NCI-H526 treated with DMSO at 0.1 percent for 48 hours (cell line): ENCODE data around the gene FUT2.
A peak's percentile ranks its signal among the peaks of the same experiment; 100 is the strongest.
"Not testable (repeated sequence)": the region's sequence is repeated elsewhere in the genome, so short reads cannot be mapped to it uniquely, and the experiment has no call there.

Experiments
- DNase-seq: peaks from one replicate; lab custom pipeline; 2025; lab: John Stamatoyannopoulos, UW

Gene FUT2

DNA sequence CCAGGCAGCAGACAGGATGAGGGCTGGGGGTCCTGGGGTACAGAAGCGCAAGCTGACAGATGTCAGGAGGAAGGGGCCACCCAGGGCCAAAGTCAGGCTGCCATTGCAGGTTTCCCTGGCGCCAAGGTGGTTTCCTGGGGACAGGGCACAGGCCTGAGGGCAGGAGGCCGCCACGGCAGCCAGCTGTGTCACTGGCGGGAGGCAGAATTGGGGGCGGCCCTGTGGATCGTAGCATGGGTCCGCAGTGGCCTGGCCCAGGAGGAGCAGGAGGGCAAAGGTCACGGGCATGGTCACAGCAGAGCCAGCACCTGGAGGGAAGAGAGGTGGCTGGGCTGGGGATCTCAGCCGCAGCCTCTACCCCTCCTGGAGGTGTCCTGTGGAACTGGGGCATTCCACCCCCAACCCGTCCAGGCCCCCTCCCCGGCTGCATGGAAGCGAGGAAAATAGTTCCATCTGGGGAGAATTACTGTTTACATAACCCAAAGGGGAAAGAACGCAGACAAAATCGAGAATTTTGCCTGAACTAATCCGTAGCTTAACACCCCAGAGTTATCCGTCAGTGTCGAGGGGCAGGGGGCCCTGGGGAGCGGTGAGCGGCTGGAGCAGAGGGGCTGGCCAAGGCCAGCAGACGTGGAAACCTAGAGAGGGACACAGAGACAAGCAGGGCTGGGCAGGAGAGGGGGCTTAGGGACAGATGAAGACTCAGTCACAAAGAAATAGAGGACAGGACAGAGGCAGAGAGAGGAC lies 24.9 kb upstream of the FUT2 start:
- DNase-seq, result no peak

DNA sequence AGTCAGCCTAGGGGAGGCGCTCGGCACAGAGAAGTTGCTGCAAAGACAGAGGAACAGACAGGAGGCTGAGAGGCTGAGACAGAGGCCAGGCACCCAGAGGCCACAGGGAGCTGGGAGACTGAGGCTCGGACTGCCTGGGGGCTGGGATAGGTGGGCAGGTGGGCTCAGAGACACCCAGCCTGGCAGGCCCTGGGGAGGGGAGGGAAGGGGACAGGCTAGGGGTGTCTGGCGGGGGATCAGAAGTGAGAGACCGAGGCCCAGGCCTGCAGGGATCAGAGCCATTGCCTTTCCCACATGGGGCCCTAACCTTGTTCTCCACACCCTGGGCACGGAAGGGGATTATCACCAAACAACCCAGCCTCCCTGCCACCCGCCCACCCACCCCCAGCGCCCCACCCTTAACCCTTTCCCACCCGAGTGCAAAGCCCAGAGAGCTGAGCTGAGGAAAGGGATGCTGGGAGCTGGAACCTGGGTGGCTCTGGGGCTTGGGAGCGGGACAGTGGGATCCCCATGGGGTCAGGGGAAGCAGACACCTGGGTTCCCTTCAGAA lies 24.2 kb upstream of the FUT2 start:
- DNase-seq, result no peak

DNA sequence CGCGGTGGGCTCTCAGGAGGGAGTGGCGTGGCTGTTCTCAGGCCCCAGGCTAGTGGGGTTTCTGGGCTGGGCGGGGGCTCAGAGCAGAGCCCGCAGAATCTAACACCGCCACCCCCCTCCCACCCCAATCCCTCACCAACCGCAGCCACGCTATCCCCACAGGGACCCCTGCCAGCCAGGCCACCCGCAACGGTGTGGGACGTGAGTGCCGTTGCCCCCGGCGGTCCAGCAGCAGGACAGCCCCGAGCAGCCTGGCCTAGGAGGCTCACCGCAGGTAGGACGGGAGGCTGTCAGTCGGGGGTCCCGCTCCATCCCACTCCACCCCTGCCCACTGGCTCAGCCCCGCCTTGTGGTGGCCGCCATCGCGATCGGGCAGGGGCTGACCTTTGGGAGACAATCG lies 22.8 kb upstream of the FUT2 start, which contains the start of gene NTN5:
TSS of gene NTN5 (minus strand) at position 24 of the 400 bp plus-strand sequence. CDS start 2,031 bp downstream, outside the sequence.
- no peak for DNase-seq

DNA sequence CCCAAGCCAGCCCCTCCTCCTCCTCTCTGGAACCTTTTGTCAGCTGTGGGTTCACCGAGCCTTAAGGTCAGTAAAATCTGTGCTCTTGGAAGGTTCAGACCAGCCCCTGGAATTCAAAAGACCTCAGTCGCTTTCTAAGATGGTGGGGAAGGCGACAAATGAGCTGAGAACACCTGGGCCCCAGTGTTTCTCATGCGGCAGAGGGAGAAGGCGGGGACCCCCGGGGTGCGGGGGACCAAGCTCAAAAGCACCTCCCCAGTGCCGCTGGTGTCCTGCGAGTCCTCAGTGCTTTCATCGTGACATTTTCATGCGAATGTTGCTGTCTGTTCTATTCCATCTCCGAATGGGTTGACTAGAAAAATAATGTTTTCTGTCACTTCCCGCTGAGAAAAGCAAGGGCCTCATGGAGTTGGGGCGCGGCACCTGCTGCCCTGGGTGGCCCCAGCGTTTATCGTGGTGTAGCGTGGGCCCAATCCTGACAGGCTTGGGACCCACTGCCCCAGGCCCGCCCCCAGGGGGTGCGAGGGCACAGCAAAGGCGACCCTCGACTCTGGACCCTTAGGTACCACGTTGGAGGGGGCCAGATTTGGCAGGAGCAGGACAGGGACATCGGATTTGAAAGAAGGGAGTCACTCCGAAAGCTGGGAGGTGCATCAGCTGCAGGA lies 22.2 kb upstream of the FUT2 start:
- no peak for DNase-seq

DNA sequence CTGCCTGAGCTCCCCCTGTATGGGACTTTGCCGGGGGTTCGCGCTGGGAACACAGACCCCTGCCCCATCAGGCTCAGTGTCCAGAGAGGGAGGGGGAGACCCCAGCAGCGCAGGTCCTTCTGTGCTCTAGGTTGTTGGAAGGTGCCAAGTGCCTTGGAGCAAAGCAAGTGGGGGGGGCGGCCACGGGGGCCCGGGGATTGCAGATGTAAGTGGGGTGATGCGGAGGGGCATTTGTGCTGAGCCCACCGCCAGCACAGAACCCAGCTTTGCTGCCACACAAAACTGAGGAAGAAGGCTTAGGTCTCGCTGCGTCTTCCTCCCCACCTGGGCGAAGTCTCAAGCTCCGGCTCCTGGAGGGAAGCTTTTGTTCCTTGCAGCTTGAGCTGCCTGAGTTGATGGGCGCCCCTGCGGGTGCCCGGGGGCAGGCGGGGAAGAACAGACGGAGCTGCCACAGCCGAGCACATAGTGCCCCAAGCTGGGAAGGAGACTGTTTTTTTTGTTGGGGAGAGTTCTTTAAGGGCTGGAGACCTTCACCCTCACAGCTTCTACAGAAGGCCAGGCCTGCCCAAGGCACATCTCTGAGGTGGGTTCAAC lies 21.5 kb upstream of the FUT2 start:
- DNase-seq, result no peak

DNA sequence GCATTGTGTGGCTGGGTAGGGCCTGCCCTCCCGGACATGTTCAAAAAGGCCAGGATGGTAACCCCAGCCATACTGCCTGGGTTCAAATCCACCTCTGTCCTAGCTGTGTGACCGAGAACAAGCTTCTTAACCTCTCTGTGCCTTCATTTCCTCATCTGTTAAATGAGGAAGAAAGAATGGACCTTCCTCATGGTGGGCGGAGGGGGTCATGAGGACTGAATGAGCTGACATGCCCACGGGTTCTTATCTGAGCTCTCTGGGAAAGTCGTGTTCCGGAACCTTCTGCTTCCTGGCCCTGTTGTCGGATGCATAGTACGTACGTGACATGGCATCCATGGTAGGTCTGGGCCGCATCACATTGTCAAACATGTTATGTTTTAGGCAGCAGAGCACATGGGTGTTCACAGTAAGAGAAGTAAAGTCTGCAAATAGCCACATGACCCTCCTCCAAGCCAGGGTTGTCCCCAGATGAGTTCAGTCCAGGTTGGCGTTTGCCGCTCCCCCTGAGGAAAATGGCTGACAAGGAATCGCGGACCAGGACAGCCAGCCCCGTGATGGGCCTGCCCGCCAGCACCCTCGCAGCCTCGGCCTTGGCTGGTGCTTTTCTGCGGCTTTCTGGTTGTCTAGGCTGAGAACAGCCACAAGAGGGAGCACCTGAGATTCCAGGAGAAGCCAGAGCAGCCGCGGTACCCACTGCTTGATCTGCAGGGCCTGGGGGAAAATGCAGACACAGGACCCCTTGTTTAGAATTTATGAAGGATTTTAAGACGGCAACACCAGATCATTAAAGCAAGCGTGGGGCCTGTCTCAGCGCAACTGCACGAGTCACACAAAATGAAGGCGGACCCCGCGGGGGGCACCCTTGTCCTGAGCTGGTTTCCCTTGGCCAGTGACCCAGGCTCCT lies 20.6 kb upstream of the FUT2 start:
- peak; percentile 63 for DNase-seq

DNA sequence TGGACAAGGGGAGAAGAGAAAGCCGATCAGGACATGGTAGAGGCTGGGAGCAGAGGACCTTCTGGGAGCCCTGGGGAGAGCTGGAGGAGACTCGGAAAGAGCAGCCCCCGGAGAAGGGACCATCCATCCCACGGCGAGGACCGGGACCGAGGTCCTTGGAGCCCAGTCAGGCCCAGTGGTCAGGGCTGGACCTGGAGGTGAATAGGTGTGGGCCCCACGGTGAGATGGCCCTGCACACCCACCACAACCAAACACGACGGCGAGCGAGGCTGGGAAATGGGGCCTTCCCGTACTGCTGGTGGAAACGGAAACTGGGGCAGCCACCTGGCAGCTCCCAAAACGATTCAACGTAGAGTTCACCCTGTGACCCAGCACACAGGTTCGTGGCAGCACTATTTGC lies 19.3 kb upstream of the FUT2 start:
- DNase-seq, result no peak

DNA sequence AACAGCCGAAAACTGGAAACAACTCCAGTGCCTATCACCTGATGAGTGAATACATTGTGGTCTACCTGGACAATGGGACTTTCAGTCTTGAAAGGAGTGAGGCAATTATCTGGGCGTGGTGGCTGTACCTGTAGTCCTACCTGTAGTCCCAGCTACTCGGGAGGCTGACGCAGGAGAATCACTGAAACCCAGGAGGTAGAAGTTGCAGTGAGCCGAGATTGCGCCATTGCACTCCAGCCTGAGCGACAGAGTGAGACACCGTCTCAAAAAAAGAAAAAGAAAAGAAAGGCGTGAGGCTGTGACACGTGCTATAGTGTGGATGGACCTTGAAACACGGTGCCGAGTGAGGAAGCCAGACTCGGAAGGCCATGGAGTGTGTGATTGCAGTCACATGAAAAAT lies 18.9 kb upstream of the FUT2 start:
- no peak for DNase-seq

DNA sequence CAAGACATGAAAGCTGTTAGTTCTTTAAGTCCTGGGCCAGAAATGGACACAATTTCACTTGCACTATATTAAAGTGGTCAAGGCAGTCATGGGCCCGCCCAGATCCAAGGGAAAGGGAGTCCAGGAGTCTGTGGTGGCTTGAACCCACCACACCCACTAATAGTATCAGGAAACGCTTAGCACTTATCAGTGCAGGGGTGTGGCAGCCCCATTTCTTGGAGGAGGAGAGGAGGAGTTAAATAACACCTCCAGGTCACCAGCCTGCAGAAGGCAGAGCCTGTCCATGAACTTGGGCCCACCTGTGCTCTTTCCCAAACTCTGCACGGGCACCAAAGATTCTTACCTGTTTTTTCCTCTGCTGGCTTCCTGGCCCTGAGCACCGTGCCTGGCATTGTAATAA lies 17.6 kb upstream of the FUT2 start:
- DNase-seq, result no peak

DNA sequence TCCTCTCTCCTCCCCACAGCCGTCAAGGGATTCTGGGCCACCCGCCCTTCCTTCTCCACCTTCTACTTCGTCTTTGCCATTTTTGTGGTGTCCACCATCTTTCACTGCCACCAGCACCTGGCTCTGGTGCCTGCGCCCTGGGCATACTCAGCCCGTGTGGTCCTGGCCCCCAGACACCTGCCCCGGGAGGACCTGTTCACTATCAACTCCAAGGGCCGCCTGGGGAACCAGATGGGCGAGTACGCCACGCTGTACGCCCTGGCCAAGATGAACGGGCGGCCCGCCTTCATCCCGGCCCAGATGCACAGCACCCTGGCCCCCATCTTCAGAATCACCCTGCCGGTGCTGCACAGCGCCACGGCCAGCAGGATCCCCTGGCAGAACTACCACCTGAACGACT lies 15.8 kb upstream of the FUT2 start:
- not testable (repeated sequence) for DNase-seq

DNA sequence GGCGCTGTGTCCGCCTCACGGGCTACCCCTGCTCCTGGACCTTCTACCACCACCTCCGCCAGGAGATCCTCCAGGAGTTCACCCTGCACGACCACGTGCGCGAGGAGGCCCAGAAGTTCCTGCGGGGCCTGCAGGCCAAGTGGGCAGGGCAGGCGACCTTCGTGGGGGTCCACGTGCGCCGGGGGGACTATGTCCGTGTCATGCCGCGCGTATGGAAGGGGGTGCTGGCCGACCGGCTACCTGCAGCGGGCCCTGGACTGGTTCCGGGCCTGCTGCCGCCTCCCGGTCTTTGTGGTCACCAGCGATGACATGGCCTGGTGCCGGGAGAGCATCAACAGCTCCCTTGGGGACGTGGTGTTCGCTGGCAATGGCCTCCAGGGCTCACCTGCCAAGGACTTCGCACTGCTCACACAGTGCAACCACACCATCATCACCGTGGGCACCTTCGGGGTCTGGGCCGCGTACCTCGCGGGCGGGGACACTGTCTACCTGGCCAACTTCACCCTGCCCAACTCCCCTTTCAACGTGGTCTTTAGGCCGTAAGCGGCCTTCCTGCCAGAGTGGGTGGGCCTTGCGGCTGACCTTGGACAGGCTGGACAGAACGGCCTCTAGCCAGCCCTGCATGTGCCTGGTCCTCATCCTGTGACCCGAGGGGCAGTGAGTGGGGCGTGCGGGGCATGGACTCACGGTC lies 15.2 kb upstream of the FUT2 start:
- DNase-seq, result no peak

DNA sequence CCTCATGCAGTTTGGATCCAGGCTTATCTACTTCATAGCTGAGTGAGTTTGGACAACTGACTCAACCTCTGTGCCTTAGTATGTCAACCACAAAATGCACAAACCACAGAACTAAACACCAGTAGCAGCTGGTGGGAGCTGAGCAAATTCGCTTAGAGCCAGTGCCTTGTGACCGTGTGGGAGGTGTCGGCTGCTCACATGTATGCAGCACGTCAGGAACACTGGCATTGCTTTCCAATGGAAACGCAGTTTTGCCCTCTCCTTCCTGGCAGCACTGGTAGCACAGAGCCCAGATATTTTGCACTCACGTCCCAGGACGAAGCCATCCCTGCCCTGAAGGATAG lies 14.7 kb upstream of the FUT2 start:
- DNase-seq, result no peak

DNA sequence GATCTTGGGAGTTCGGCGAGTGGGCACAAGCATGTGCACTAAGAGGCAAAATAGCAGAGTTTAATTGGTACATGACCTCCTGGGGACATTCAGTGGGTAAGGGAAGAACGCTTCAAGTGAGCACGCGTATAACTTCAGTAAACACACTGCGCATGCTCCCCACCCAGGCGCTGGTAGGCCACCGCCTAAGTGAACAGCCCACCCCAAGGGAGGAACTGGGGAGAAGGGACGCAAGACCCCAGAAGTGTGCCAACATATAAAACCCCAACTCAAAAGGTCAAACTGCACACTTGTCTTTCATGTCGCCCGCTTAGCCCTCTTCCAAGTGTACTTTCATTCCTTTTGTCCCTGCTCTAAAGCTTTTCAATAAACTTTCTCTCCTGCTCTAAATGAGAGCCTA lies 12.4 kb upstream of the FUT2 start:
- DNase-seq, result no peak

DNA sequence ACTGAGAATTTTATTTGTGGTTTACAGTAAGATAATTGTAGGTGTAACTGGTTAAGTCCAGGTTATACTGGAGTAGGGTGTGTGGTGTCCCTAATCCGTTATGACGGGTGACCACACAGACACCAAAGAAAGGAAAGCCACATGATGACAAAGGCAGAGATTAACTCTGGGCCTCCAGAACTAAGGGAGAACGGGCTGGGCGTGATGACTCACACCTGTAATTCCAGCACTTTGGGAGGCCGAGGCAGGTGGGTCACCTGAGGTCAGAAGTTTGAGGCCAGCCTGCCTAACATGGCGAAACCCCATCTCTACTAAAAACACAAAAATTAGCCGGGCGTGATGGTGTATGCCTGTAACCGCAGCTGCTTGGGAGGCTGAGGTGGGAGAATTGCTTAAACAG lies 10.2 kb upstream of the FUT2 start:
- no peak for DNase-seq

DNA sequence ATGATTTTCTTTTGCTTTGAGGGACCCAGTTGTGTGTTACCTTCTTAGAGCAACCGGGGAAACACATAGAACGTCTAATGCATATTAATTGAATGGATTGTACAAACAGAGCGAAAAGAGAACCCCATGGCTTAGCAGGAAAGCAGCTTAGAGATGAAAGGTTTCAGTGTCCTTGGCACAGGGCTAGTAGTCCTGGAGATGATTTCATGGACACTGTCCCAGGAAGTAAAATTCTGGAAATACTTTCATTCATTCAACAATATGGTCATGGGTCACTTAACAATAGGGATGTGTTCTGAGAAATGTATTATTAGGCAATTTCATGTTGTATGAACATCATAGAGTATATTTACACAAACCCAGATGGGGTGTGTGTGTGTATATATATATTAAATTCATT lies 9.7 kb upstream of the FUT2 start:
- DNase-seq, result no peak

DNA sequence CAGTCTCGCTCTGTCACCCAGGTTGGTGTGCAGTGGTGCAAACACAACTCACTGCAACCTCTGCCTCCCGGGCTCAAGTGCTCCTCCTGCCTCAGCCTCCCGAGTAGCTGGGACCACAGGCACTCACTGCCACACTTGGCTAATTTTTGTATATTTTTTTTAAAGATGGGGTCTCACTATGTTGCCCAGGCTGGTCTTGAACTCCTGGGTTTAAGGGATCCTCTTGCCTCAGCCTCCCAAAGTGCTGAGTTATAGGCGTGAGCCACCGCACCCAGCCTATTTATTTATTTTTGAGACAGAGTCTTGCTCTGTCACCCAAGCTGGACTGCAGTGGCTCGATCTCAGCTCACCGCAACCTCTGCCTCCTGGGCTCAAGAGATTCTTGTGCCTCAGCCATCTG lies 9.1 kb upstream of the FUT2 start:
- DNase-seq, result not testable (repeated sequence)

DNA sequence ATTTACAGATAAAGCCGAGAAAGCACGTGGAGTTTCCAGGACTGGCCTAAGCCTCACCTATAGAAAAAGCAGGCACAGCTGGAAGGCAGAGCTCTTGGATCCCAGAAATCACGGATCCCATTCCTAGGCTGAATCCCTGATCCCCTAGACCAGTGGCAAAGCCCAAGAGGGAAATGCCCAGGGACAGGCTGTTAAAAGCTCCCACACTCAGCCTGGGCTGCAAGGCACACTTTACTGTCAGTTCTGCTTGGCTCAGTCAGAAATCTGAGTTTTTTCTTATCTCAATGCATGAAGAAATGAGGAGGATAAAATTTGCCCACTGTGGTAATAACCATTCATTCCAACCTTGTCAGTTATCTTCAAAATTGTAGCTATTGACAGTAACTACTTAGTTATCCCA lies 8.0 kb upstream of the FUT2 start:
- no peak for DNase-seq

DNA sequence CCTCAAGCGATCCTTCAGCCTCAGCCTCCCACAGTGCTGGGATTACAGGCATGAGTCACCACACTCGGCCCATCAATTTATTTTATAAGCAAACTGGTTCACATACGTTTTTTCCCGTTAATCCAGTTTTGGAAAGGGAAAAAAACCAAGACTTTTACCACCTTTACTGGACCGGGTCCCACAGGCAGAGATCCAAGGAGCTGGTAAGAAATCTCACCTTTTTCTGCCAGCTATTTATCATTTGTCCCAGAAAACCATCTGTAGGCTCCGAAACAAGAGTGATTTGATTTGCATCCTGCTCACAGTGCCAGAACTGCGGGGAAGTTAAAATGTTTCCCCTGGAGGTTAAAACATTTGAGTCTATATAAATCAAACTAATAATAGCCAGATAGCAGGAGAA lies 6.3 kb upstream of the FUT2 start:
- no peak for DNase-seq

DNA sequence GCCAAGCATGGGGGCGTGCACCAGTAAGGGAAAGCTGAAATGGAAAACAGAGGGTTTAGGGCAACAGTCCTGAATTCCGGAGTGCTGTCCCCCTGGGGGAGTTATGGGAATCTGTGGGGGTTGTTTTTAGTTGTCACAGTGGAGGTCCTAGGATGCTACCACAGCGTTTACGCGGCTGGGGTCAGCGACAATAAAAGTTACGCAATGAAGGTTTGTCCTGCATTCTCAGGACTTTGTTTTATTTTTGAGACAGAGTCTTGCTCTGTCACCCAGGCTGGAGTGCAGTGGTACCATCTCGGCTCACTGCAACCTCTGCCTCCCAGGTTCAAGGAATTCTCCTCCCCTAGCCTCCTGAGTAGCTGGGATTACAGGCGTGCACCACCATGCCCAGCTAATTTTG lies 2.1 kb upstream of the FUT2 start:
- DNase-seq, result not testable (repeated sequence)

DNA sequence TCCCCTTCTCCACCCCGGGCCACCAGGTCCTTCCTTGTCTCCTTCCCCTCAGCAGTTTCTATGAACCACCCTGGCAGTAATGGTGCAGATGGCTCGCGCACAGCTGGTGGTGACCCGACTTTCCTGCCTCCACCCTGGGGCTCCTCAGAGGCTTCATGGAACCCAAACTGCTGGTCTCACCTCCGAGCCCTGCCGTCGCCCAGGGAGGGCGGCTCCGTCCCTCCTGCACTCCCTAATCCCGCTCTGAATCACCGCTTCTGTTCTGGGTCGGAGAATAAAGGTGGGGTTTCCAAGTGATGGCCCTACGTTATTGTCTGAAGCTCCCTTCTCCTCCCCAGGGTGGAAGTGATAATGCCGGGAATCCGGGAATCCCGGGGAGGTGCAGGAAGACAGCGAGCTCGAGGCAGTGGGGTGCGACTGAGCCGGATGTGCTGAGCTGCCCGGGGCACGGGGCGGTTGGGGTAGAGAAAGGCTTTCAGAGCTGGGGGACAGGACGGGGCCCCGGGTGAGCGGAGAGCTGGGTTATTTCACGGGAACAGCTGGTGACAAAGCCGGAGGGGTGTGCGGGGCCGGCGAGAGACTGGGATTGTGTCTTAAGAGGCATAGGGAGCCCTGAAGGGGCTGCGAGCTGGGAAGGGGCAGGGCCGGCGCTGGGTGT lies 711 bp downstream of the FUT2 start:
- DNase-seq, result peak; percentile 4

DNA sequence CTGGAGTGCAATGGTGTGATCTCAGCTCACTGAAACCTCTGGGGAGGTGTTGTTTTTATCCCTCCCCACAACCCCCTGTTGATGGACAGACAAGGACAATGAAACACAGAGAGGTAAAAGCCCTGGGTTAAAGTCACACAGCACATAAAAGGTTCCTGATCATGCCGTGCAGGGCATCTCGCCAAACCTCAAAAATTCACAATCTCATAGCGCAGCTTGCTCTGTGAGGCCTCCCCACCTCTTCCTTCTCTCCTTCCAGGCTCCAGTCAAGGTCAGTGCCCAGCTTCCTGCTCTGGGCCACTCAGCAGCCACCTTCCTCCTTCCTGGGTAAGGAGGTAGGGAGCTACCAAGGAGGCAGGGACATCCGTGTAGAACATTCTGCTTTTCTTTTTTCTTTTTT lies 2.3 kb downstream of the FUT2 start:
- DNase-seq, result no peak
